Measurements from ENCODE around the gene KLHDC4.
"Not testable (repeated sequence)": the region's sequence is repeated elsewhere in the genome, so short reads cannot be mapped to it uniquely, and the experiment has no call there.

The KLHDC4 gene

DNA sequence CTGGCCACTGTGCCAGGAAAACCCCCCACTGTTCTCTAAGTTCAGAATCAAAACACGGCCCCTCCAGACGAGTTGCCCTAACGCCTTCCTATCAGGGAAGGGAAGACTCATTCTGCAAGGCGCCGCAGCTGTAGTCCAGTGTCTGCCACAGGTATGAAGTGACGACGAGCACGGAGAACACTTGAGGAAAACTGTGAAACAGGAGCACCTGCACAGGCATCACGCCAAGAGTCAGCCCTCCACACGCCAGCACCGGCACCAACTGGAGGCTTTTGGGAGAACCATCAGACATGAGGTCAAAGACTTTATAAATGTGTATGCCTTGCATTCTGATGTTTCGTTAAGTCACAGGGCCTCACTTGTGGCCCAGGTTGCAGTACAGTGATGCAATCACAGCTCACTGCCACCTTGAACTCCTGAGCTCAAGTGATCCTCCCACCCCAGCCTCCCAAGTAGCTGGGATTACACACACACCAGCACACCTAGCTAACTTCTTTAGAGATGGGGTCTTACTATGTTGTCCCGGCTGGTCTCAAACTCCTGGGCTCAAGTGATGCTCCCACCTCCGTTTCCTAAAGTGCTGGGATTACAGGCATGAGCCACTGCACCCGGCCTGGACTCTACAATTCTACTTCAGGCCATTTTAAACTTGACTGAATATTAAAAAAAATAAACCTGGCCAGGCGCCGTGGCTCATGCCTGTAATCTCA lies 22.9 kb downstream of the KLHDC4 start:
- DNase-seq (ENCODE audit: low read depth): no peak

DNA sequence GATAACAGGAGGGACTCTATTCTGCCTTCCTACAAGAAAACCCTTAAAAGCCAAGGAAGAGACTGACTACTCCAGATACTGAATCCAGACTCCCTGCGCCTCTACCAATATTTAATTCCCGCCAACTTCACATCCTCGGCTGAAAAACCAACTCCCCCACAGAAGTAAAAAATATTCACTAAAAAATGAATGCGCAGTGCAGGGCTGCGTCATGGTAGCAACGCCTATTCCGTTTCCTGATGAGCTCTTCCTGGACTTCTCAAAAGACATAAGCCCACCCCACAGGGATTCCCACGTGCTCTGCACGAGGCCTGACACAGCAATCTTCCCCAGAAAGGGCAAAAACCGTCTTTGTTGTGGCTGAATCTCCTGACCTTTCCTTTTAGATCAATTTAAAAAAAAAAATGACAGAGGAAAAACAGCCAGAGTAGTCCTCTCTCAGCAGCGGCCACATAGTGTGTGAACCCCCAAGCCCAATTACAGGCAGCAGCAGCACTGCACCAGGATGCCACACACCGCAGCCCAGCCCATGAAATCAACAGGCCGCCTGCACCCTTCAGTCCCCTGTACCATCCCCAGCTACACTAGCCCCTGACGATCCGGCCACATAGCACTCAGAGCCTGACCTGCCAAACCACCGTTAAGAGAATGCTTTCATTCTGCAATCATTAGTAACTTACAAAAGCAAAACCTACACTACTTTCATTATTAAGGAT lies 23.9 kb downstream of the KLHDC4 start:
- DNase-seq (ENCODE audit: low read depth): no peak

DNA sequence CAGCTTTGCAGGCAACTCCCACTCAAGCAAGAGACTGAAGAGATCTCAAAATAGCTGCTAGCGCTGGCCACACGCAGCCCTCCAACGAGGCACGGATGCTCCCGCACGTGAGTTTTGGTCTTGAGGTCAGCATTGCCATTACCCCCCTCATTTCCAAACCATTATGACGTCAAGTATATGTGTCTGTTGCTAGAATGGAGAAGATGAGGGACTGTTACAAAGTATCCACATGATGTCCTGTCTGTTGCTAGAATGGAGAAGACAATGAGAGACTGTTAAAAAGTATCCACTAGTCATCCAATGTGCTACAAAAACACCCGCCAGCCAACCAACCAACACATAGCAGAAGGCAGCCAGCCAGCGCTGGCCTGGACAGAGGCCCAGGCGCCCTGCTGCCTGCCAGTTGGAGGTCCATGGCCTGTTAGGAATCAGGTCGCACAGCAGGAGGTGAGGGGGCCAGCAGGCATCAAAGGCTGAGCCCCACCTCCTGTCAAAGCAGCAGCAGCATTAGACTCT lies 24.8 kb downstream of the KLHDC4 start:
- no peak for DNase-seq (ENCODE audit: low read depth)

DNA sequence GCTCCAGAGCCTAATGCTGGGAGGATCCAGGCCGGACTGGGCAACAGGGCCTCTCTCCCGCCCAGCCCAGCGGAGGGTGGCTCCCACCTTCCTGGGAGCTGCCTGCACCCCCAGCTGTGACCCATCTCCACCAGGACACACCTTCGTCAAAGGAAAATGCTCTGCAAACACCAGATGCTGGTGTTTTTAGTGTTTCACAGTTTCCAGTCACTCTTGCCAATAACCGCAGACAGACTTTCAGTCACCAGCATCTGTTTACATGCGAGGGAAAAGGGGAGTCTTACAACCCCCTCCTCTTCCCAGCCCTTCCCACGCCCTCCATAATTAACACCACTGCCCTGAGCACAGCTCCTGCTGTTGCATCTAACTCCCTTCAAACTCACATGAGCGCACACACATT lies 25.3 kb downstream of the KLHDC4 start:
- no peak for DNase-seq (ENCODE audit: low read depth)

DNA sequence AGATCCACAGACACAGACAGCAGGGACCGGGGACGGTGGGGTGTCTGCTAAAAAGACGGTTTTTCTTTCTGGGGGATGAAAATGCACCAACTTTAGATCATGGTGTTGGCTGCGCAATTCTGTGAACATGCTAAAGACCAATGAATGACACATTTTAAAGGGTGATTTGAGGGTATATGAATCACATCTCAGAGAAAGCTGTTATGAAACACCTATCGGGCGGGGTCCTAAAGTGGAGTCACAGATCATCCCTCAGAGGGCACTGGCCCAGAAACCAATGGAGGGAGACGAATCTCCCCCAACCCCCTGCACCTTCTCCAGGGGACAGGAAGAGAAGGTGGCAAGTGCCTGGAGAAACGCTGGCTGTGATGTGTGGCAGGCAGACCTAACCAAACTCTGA lies 26.0 kb downstream of the KLHDC4 start:
- DNase-seq (ENCODE audit: low read depth): no peak

DNA sequence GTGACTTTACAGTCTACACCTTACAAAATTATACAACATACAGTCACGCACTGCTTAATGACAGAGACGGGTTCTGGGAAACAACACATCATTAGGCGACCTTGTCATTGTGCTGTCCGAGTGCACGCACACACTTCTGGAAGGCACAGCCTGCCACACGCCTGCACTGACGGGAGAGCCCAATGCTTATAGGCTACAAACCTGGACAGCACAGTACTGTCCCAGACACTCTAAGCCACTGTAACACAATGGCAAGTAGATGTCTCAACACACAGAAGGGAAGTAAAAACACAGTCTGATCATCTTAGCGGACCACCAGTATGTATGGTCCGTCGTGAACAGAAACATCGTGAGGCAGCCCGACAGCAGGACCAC lies 29.8 kb downstream of the KLHDC4 start:
- DNase-seq (ENCODE audit: low read depth): no peak

DNA sequence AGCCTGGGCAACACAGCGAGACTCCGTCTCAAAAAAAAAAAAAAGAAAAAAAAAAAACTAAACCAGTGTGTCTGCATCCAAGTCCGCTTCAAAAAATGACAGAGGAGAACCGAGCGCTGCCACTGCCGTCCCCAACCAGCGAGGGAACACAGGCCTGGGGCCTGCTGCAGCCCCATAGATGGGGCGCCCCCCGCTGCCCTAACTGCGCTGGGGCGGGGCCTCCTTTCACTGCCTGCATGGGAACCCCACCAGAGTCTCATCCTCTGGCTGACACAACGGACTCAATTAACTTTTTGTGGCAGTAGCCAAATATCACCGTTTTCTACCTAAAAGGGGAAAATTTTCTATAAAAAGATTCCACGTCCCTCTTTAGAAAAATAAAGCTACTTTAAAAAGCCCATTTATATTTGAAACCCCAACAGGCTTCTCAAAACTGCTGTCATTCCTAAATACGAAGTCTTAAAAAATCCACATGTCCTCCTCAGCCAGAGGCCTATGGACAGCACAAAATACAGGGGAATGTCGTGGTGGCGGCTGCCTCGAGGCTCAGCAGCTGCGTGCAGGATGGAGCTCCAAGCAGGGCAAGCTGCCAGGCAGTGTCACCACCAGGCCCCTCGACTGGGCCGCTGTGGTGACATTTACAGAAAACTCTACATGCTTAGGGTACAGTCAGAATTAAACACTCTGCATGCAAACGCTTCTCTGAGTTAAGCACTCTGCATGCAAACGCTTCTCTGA lies 30.3 kb downstream of the KLHDC4 start:
- DNase-seq (ENCODE audit: low read depth): no peak

DNA sequence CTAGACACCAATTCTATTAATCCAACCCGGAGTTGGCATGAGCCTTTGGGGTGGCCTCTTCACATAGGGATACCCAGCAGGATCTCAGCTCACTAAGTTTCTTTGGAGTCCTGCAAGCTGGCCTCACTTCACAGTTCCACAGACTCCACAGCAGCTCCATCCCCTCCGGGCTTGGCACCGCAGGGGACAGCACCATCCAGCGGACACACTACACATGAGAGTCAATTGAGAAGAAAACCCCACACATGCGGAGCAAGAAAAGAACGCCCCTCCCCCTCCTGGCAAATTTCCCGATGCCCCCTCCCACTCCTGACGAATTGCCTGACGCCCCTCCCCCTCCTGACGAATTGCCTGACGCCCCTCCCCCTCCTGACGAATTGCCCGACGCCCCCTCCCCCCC lies 31.1 kb downstream of the KLHDC4 start:
- no peak for DNase-seq (ENCODE audit: low read depth)

DNA sequence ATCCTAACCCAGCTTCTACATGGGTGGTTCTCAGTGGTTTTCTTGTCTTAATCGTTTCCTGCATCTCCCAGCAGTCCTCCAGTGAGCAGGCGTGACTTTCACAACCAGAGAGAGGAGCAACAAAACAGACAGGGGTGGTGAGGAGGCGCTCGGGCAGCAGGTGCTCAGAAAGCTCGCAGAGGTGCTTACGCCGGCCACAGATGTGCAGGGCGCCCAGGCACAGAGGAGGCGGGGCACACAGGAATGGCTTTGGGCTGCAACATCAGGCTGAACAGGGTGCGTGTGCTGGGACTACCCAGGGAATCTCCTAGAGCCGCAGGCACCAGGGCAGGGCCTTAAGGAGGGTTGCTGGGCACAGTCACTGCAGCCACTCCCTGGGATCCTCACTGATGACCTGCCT lies 32.6 kb downstream of the KLHDC4 start:
- no peak for DNase-seq (ENCODE audit: low read depth)

DNA sequence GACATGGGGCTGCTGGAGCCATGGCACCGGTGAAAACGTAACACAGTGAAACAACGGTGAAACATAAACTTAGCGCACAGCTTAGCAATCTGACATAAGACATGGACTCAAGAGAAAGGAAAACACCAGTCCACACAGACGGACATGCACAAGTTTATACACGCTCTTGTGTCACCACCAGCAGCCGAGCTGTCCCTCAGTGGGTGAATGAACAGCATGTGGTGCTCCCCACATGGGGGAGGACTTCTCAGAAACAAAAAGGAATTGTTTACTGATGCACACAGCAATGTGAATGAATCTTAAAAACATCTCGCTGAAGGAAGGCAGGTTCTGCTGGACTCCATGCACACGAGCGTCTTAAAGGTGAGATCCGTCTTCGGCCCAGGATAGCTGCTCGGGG lies 34.2 kb downstream of the KLHDC4 start:
- DNase-seq (ENCODE audit: low read depth): no peak

DNA sequence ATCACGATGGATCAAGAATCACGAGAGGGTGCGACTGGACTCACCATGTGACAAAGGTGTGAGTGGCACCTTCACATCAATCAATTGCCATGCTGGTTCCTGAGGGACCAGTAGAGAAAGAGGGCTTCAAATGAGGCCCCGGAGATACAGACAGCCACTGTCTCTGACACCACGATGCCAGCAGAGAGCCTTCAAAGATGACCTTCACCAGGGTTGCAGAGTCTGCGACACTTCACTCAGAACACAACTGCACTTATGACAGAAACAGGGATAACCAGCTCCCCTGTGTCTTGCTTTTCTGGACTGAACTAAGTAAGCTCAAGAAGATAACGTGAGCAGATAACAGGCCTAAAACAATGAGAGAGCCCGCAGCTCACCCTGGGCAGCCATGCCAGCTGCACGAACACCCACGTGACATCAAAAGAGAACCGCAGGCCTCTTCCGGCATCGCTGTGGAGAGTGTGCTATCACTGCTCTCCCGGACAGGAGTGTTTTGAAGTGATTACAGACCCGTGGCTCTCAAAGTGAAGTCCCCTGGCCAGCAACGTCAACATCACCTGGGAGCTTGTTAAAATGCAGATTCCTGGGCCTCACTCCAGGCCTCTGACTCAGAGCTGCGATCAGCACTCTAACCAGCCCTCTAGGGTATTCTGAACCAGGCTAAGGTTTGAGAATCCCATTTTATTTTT lies 36.4 kb downstream of the KLHDC4 start:
- DNase-seq (ENCODE audit: low read depth): no peak

DNA sequence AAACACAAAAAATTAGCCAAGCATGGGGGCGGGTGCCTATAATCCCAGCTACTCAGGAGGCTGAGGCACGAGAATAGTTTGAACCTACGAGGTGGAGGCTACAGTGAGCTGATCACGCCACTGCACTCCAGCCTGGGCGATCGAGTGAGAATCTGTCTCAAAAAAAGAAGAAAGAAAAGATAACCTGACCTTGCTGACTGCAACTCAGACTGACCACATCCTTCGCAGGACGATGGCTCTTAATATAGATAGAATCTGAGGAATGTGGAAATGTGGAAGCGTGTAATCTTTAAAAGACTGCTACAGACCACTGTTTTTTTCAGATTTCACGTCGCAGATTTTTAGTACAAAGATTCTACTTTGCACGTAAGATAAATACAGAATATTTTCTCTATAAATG lies 37.8 kb downstream of the KLHDC4 start:
- DNase-seq (ENCODE audit: low read depth): no peak

DNA sequence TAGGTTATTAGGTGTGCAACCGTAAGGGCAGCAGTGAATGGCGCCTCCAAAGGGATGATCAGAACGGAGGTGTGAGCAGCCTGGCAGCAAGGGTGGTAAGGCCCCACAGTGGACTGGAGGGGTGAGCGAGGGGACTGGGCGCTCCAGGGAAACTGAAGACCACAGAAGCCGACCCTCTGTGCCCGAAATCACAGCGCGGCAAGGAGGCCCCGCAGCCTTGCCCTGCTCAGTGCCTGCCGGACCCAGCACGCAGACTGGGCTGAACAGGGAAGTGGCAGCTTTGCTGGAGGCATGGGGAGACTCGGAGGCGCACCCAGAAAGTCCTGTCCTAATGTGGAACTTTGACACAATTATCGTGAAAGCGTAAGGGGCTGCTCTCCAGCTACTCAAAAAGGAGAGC lies 38.4 kb downstream of the KLHDC4 start:
- DNase-seq (ENCODE audit: low read depth): no peak

DNA sequence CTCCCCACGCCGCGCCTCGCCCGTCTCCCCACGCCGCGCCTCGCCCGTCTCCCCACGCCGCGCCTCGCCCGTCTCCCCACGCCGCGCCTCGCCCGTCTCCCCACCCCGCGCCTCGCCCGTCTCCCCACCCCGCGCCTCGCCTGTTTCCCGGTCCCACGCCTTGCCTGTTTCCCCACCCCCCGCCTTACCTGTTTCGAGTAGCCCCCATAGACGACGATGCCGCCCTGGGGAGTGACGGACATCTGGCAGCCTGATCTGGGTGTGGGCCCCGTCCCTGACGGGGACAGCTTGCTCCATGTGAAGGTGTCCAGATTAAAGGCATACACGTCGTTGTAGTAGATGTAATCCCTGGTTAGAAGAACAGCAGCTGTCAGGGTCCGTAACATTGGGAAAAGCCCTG lies 39.2 kb downstream of the KLHDC4 start:
- DNase-seq (ENCODE audit: low read depth): not testable (repeated sequence)

DNA sequence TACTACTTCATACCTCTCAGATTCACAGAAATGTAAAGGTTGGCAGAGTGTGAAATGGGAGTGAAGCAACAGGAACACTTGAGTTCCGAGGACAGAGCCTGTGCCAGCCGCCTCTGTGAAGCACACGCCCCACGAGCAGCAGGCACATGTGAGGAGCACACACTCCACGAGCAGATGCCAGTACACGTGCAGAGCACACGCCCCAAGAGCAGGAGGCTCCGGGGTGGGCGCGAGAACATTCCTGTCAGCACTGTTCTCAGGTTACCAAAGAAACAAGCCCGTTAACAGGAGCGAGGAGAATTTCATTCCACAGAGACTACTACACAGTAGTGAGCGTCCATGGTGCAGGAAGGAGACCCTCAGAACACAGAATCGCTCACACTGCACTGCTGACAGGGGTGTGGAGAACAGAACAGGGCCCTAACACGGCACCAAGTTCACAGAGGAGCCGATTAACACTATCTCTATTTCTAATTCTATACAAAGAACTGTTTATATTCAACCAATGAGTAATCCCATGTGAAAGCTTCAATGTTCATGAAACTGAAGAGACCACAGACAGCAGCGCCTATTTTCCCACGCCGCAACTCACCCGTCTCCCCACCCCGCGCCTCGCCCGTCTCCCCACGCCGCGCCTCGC lies 40.1 kb downstream of the KLHDC4 start:
- no peak for DNase-seq (ENCODE audit: low read depth)

DNA sequence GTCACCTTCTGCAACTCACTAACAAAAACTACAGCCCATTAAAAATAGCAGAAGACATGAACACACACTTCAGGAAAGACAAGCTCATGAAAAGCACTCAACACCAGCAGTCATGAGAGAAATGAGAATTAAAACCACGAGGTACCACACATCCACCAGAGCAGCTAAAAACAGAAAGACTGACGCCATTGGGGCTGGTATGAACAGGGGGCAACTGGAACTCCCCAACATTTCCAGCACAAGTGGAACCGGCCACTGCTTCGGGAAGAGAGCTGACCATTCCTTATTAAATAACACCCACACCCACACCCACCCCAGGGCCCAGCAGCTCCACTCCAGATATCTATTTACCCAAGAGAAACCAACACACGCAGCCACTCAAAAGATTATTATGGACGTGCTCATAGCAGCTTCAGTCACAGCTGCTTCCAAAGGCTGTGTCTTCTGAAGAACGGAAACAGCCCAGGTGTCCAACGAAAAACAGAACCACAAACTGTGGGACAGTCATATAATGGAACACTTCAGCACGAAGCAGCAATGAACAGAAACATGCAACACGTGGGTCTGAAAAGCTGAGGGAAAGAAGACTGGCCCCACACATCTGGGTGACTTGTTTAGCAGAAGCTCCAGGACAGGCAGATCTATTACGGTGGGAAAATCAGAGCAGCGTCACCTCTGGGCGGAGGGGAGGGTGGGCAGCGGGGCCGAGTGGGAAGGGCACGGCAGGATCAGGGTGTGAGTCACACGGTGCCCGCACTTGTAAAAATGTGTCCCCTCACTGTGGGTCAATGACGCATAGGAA lies 41.1 kb downstream of the KLHDC4 start:
- DNase-seq (ENCODE audit: low read depth): no peak

DNA sequence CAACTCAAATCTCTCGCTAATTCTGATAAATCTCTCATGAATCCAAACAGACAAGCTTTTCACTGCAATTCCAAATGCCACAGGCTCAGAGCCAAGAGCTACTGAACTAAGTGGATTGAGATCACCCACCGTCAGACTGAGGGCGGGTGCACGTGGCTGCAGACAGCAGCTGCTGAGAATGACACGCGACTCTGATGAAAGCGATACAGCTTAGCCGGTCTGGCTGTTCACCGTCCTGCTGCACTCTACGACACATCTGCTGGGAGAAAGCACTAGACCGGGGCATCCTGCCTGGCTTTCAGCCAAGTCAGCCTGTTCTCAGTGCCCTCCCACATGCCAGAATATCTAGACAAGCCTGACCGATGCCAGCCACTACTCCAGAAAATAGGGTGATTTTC lies 42.6 kb downstream of the KLHDC4 start:
- no peak for DNase-seq (ENCODE audit: low read depth)

DNA sequence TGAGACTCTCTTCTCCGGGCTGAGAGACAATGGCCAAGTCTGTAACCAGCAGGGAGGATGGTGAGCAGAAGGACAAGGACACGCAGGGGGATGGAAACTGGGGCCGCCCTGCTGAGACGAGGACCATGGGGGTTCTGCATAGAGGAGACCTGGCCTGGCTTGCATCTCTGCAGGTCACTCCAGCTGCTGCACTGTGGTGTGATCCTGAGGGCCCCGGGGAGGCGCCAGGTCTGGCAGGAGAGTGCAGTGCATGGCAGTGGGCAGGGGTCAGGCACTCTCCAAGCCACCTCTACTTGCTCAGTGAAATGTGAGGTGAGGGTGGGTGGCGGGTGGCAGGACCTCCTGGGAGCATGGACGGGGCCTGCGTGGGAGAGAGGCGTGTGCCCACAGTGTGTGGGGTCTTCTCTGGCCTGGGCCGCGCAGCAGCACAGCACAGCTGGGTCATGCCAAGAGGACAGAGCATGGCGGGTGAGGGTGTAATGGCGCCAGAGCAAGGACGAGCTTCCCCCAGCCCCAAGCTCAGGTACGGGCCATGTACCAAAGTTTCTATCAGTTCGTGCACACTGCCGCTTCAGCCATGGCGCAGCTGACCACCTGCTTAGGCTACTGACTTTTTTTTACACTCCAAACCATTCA lies 43.1 kb downstream of the KLHDC4 start:
- no peak for DNase-seq (ENCODE audit: low read depth)

DNA sequence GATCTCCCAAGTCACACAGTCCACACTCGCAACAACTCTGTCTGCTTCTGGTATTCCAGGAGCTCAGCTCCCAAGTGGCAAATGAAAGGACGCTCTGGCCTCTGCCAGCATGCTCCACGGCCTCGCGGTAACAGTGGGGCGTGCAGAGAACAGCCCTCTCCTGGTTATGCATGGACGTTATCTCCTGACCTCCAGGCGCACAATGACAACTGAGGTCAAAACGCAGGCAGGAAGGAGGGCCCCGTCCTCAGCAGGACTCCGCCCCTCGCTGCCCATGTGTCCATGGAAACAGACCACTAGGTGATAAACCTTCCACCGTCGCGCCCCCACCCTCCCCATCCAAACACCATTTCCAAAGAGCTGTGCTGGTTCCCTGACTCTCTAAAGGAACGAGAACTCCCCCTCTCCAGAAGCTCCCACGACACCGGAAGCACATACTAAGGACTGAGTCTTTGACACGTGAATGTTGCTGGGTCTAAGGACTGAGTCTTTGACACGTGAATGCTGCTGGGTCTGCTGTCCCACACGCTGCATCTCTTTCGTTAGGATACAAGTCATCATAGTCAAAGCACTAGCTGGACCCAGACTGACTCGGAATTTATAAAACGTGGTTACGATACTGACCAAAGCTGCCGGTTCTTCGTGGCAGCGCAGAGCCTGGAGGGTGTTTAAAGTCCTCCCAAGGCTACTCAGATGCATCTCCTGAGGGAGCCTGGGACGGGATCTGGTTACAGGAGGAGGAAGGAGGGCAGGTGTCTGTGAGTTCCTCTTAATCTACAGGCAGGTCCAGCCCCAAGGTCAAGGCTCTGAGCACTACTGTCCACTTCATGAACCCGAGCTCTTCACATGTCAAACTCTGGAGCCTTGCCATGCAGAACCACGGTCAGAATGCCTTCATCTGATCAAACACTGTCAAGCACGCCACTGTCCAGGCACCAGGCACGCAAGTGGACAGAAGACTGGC lies 43.9 kb downstream of the KLHDC4 start:
- no peak for DNase-seq (ENCODE audit: low read depth)

Data from activated T-helper 1 cell treated with Interleukin-2 at 50 U/mL for 16 hours (primary cell).